ENCODE results near the gene SMTNL1. TPM values are rescaled to one million over a fixed set of nuclear protein-coding genes. Genes with fewer than 3 reads are reported as not detected.
A peak's percentile ranks its signal among the peaks of the same experiment; 100 is the strongest.

Gene SMTNL1
- total RNA-seq, 4 donors from 2014 or later = not detected

GRCh38 chr11:57502376-57502775, 35.0 kb upstream of the SMTNL1 start:
- H3K4me3 ChIP-seq (replicated peaks in 1 of 3) = no peak overlapping the region
- 63 to 100% methylated on average over 3 of the region's 3 CpGs for WGBS, 2 donors
- H3K36me3 ChIP-seq = no peaks in the 10 kb centered on the region
- H3K27ac ChIP-seq = peak overlapping the region; percentile 1 to 85 (median 69)
- no peaks in the 10 kb centered on the region for H3K27me3 ChIP-seq
- H3K4me1 ChIP-seq = peaks cover 19 to 42% of the 10 kb centered on the region in 2 donors
- TF ChIP-seq POLR2A (IDR thresholded peaks at IDR 0.05) = no peak
- TF ChIP-seq CTCF (IDR thresholded peaks at IDR 0.05) = no peak
- no peaks in the 10 kb centered on the region for H3K9me3 ChIP-seq
- DNase-seq = no peak
- intact Hi-C loops (cut with DNase I) = no loop called here

GRCh38 chr11:57502870-57503269, 34.5 kb upstream of the SMTNL1 start:
- intact Hi-C loops (cut with DNase I) = no loop called here
- no peak overlapping the region for H3K4me3 ChIP-seq (replicated peaks in 1 of 3)
- peak overlapping the region in 1 of 3 donors; percentile 69 for H3K27ac ChIP-seq
- no peaks in the 10 kb centered on the region for H3K36me3 ChIP-seq
- no peak for TF ChIP-seq POLR2A (IDR thresholded peaks at IDR 0.05)
- H3K9me3 ChIP-seq = no peaks in the 10 kb centered on the region
- DNase-seq = no peak
- H3K27me3 ChIP-seq = no peaks in the 10 kb centered on the region
- peaks cover 19 to 42% of the 10 kb centered on the region in 2 donors for H3K4me1 ChIP-seq

GRCh38 chr11:57504511-57504910, 32.9 kb upstream of the SMTNL1 start:
- Histone ChIP-seq H3K4me1 (peaks cover 15 to 42% of the 10 kb centered on the region in 2 donors), H3K27me3 (no peaks in the 10 kb centered on the region), H3K36me3 (no peaks in the 10 kb centered on the region), H3K27ac (no peak overlapping the region), H3K9me3 (no peaks in the 10 kb centered on the region), H3K4me3 (replicated peaks in 1 of 3) (no peak overlapping the region)
- intact Hi-C loops (cut with DNase I) = no loop called here
- 89 to 93% methylated on average over 4 of the region's 4 CpGs for WGBS, 2 donors
- DNase-seq = no peak
- no peak for TF ChIP-seq CTCF (IDR thresholded peaks at IDR 0.05)
- TF ChIP-seq POLR2A (IDR thresholded peaks at IDR 0.05) = no peak

- no peak for DNase-seq
- 86 to 94% methylated on average over 1 of the region's 1 CpG for WGBS, 2 donors
- intact Hi-C loops (cut with DNase I) = no loop called here
- H3K27me3 ChIP-seq = no peaks in the 10 kb centered on the region
- H3K27ac ChIP-seq = no peak overlapping the region
- TF ChIP-seq POLR2A (IDR thresholded peaks at IDR 0.05) = no peak
- TF ChIP-seq CTCF (IDR thresholded peaks at IDR 0.05) = no peak
- H3K9me3 ChIP-seq = no peaks in the 10 kb centered on the region
- H3K4me1 ChIP-seq = peaks cover under 1 to 23% of the 10 kb centered on the region in 2 donors
- H3K36me3 ChIP-seq = no peaks in the 10 kb centered on the region
- H3K4me3 ChIP-seq (replicated peaks in 1 of 3) = no peak overlapping the region
These were observed 30.9 kb upstream of the SMTNL1 start for GRCh38 chr11:57506522-57506921.

GRCh38 chr11:57508341-57509170, 28.8 kb upstream of the SMTNL1 start:
- TF ChIP-seq CTCF (IDR thresholded peaks at IDR 0.05) (no peak), POLR2A (IDR thresholded peaks at IDR 0.05) (no peak)
- intact Hi-C loops (cut with DNase I) = no loop called here
- Histone ChIP-seq H3K27me3 (no peaks in the 10 kb centered on the region), H3K27ac (peak overlapping the region; percentile 0 to 62 (median 53)), H3K4me3 (replicated peaks in 1 of 3) (no peak overlapping the region), H3K4me1 (peaks cover 0 to 12% of the 10 kb centered on the region in 2 donors), H3K36me3 (no peaks in the 10 kb centered on the region), H3K9me3 (no peaks in the 10 kb centered on the region)
- 43 to 45% methylated on average over 7 of the region's 7 CpGs for WGBS, 2 donors
- peak; percentile 76 for DNase-seq

Data from thyroid gland (tissue), 4 donors.